ENCODE results near the gene LONP2. TPM values are rescaled to one million over a fixed set of nuclear protein-coding genes. Genes with fewer than 3 reads are reported as not detected.

LONP2 gene
- total RNA-seq, 1 experiment from 2014 or later: 82.2 TPM

- peak overlapping the region; percentile 93 for H3K4me3 ChIP-seq (ENCODE audit: low read length)
- H3K27me3 ChIP-seq (ENCODE audit: low read length): no peaks in the 10 kb centered on the region
- H3K79me2 ChIP-seq (ENCODE audit: low read length): peaks cover 69% of the 10 kb centered on the region
- no peak overlapping the region for H2AFZ ChIP-seq (ENCODE audit: low read length)
- H3K4me2 ChIP-seq (ENCODE audit: low read depth, low read length, poor library complexity, severe bottlenecking): peak overlapping the region; percentile 87
- peaks cover 6% of the 10 kb centered on the region; the same call in 1 of the 2 replicates for H4K20me1 ChIP-seq (ENCODE audit: insufficient read depth, low read depth, low read length)
- no peak for DNase-seq
- no peak overlapping the region for H3K27ac ChIP-seq (ENCODE audit: low read length)
- no peaks in the 10 kb centered on the region for H3K9me2 ChIP-seq (replicated peaks; ENCODE audit: insufficient read depth, low read length)
- H3K36me3 ChIP-seq (ENCODE audit: insufficient read depth, low read length): no peaks in the 10 kb centered on the region
- peak overlapping the region; percentile 92 for H3K9ac ChIP-seq (ENCODE audit: low read length)
- peaks cover 25% of the 10 kb centered on the region for H3K4me1 ChIP-seq (ENCODE audit: low read length)
- no peaks in the 10 kb centered on the region for H3K9me3 ChIP-seq (ENCODE audit: low read length)
These were observed 2.0 kb downstream of the LONP2 start for GRCh38 chr16:48246066-48246465.

- H3K9me2 ChIP-seq (replicated peaks; ENCODE audit: insufficient read depth, low read length): no peaks in the 10 kb centered on the region
- H3K4me1 ChIP-seq (ENCODE audit: low read length): peaks cover 25% of the 10 kb centered on the region
- no peaks in the 10 kb centered on the region for H3K9me3 ChIP-seq (ENCODE audit: low read length)
- H3K27ac ChIP-seq (ENCODE audit: low read length): no peak within 1 kb of the TSS
- no peak within 1 kb of the TSS for H2AFZ ChIP-seq (ENCODE audit: low read length)
- no peak for DNase-seq
- peak within 1 kb of the TSS; percentile 87 for H3K4me2 ChIP-seq (ENCODE audit: low read depth, low read length, poor library complexity, severe bottlenecking)
- H3K79me2 ChIP-seq (ENCODE audit: low read length): peaks cover 81% of the 10 kb centered on the region
- H3K9ac ChIP-seq (ENCODE audit: low read length): no peak within 1 kb of the TSS
- no peaks in the 10 kb centered on the region for H3K36me3 ChIP-seq (ENCODE audit: insufficient read depth, low read length)
- no peaks in the 10 kb centered on the region for H3K27me3 ChIP-seq (ENCODE audit: low read length)
- H3K4me3 ChIP-seq (ENCODE audit: low read length): no peak within 1 kb of the TSS; the same call in 1 of the 2 replicates
- H4K20me1 ChIP-seq (ENCODE audit: insufficient read depth, low read depth, low read length): peaks cover 6% of the 10 kb centered on the region; the same call in 1 of the 2 replicates
These were observed 3.2 kb downstream of the LONP2 start, which contains the start of gene ABCC11 for GRCh38 chr16:48247311-48247710. Gene ABCC11 (minus strand): TSS chr16:48247539. CDS start chr16:48231921, 15,618 bp downstream.

- Histone ChIP-seq H3K9ac (ENCODE audit: low read length) (no peak overlapping the region), H3K4me1 (ENCODE audit: low read length) (peaks cover 14% of the 10 kb centered on the region), H3K79me2 (ENCODE audit: low read length) (peaks cover 98% of the 10 kb centered on the region)
These were observed 6.6 kb downstream of the LONP2 start for GRCh38 chr16:48250520-48251278.

DNA sequence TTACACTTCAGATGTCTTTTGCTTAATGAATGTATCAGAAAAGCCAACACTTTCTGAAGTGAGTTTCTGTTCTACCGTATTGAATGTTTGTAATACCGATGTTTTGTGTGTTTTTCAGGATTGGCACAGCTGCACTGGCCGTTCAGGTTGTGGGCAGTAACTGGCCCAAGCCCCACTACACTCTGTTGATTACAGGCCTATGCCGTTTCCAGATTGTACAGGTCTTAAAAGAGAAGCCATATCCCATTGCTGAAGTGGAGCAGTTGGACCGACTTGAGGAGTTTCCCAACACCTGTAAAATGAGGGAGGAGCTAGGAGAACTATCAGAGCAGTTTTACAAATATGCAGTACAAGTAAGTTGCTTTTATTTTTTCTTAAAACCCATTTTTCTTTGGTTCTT is 7.9 kb downstream of the LONP2 start:
- H3K4me3 ChIP-seq (ENCODE audit: low read length): no peak overlapping the region
- no peaks in the 10 kb centered on the region for H3K27me3 ChIP-seq (ENCODE audit: low read length)
- H3K9me2 ChIP-seq (replicated peaks; ENCODE audit: insufficient read depth, low read length): no peaks in the 10 kb centered on the region
- H3K9ac ChIP-seq (ENCODE audit: low read length): no peak overlapping the region
- H3K4me1 ChIP-seq (ENCODE audit: low read length): peaks cover under 1% of the 10 kb centered on the region; the same call in 1 of the 2 replicates
- no peak overlapping the region for H3K27ac ChIP-seq (ENCODE audit: low read length)
- H3K79me2 ChIP-seq (ENCODE audit: low read length): peaks cover 97% of the 10 kb centered on the region
- H4K20me1 ChIP-seq (ENCODE audit: insufficient read depth, low read depth, low read length): no peaks in the 10 kb centered on the region
- no peak for DNase-seq
- no peak overlapping the region for H3K4me2 ChIP-seq (ENCODE audit: low read depth, low read length, poor library complexity, severe bottlenecking)
- H3K36me3 ChIP-seq (ENCODE audit: insufficient read depth, low read length): peaks cover 26% of the 10 kb centered on the region
- H3K9me3 ChIP-seq (ENCODE audit: low read length): no peaks in the 10 kb centered on the region
- H2AFZ ChIP-seq (ENCODE audit: low read length): no peak overlapping the region

More at GRCh38 chr16:48250520-48251278, 6.6 kb downstream of the LONP2 start:
- no peak overlapping the region for H3K27ac ChIP-seq (ENCODE audit: low read length)
- peaks cover 16% of the 10 kb centered on the region; the same call in 1 of the 2 replicates for H3K36me3 ChIP-seq (ENCODE audit: insufficient read depth, low read length)
- no peaks in the 10 kb centered on the region for H3K27me3 ChIP-seq (ENCODE audit: low read length)
- H4K20me1 ChIP-seq (ENCODE audit: insufficient read depth, low read depth, low read length): no peaks in the 10 kb centered on the region
- H3K9me3 ChIP-seq (ENCODE audit: low read length): no peaks in the 10 kb centered on the region
- no peak for DNase-seq
- no peak overlapping the region for H2AFZ ChIP-seq (ENCODE audit: low read length)
- H3K9me2 ChIP-seq (replicated peaks; ENCODE audit: insufficient read depth, low read length): no peaks in the 10 kb centered on the region
- no peak overlapping the region for H3K4me3 ChIP-seq (ENCODE audit: low read length)
- no peak overlapping the region for H3K4me2 ChIP-seq (ENCODE audit: low read depth, low read length, poor library complexity, severe bottlenecking)

- Histone ChIP-seq H2AFZ (ENCODE audit: low read length) (no peak overlapping the region), H3K4me3 (ENCODE audit: low read length) (no peak overlapping the region), H3K9me3 (ENCODE audit: low read length) (no peaks in the 10 kb centered on the region), H3K4me2 (ENCODE audit: low read depth, low read length, poor library complexity, severe bottlenecking) (no peak overlapping the region), H3K9ac (ENCODE audit: low read length) (no peak overlapping the region), H3K27me3 (ENCODE audit: low read length) (no peaks in the 10 kb centered on the region), H3K36me3 (ENCODE audit: insufficient read depth, low read length) (peaks cover 59% of the 10 kb centered on the region), H3K27ac (ENCODE audit: low read length) (no peak overlapping the region), H4K20me1 (ENCODE audit: insufficient read depth, low read depth, low read length) (no peaks in the 10 kb centered on the region), H3K4me1 (ENCODE audit: low read length) (no peaks in the 10 kb centered on the region), H3K79me2 (ENCODE audit: low read length) (peaks cover 65% of the 10 kb centered on the region), H3K9me2 (replicated peaks; ENCODE audit: insufficient read depth, low read length) (no peaks in the 10 kb centered on the region)
- DNase-seq: no peak
These were observed 12.6 kb downstream of the LONP2 start for GRCh38 chr16:48256579-48257177.

DNA sequence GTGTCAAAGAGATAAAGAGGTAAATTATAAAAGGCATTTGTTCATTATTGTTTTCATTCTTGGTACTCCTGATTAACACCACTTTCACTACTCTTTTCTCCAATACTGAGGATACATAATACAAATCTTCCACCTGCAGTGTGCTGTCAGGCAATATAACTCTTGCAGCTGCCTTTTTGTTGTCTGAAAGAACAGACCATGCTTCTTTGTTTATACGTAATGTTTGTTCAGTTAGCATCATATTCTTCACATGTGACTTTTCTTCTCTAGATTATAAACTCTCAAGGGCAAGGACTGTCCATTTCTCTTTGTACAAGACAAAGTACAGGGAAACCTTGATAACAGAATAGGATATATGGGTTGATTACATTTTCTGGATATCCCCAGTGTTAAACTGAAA is 17.5 kb downstream of the LONP2 start:
- H3K27me3 ChIP-seq (ENCODE audit: low read length): no peaks in the 10 kb centered on the region

GRCh38 chr16:48262631-48263030 is 18.5 kb downstream of the LONP2 start:
- Histone ChIP-seq H3K36me3 (ENCODE audit: insufficient read depth, low read length) (peaks cover 69% of the 10 kb centered on the region), H3K4me3 (ENCODE audit: low read length) (no peak overlapping the region), H3K9me2 (replicated peaks; ENCODE audit: insufficient read depth, low read length) (no peaks in the 10 kb centered on the region), H2AFZ (ENCODE audit: low read length) (no peak overlapping the region), H4K20me1 (ENCODE audit: insufficient read depth, low read depth, low read length) (no peaks in the 10 kb centered on the region), H3K4me1 (ENCODE audit: low read length) (no peaks in the 10 kb centered on the region), H3K79me2 (ENCODE audit: low read length) (peaks cover 22% of the 10 kb centered on the region), H3K9ac (ENCODE audit: low read length) (no peak overlapping the region), H3K9me3 (ENCODE audit: low read length) (peaks cover 8% of the 10 kb centered on the region), H3K4me2 (ENCODE audit: low read depth, low read length, poor library complexity, severe bottlenecking) (no peak overlapping the region), H3K27me3 (ENCODE audit: low read length) (no peaks in the 10 kb centered on the region), H3K27ac (ENCODE audit: low read length) (no peak overlapping the region)
- no peak for DNase-seq

More for the DNA sequence above, 17.5 kb downstream of the LONP2 start:
- H3K4me3 ChIP-seq (ENCODE audit: low read length): no peak overlapping the region
- no peak overlapping the region for H3K9ac ChIP-seq (ENCODE audit: low read length)
- H3K9me2 ChIP-seq (replicated peaks; ENCODE audit: insufficient read depth, low read length): no peaks in the 10 kb centered on the region
- H3K27ac ChIP-seq (ENCODE audit: low read length): no peak overlapping the region
- H3K79me2 ChIP-seq (ENCODE audit: low read length): peaks cover 24% of the 10 kb centered on the region
- DNase-seq: no peak
- no peaks in the 10 kb centered on the region for H4K20me1 ChIP-seq (ENCODE audit: insufficient read depth, low read depth, low read length)
- H2AFZ ChIP-seq (ENCODE audit: low read length): no peak overlapping the region
- H3K4me1 ChIP-seq (ENCODE audit: low read length): no peaks in the 10 kb centered on the region
- peaks cover 70% of the 10 kb centered on the region for H3K36me3 ChIP-seq (ENCODE audit: insufficient read depth, low read length)
- no peak overlapping the region for H3K4me2 ChIP-seq (ENCODE audit: low read depth, low read length, poor library complexity, severe bottlenecking)
- peaks cover 8% of the 10 kb centered on the region for H3K9me3 ChIP-seq (ENCODE audit: low read length)

- Histone ChIP-seq H3K27me3 (ENCODE audit: low read length) (no peaks in the 10 kb centered on the region), H4K20me1 (ENCODE audit: insufficient read depth, low read depth, low read length) (no peaks in the 10 kb centered on the region), H3K27ac (ENCODE audit: low read length) (no peak overlapping the region), H3K4me3 (ENCODE audit: low read length) (no peak overlapping the region), H3K9ac (ENCODE audit: low read length) (no peak overlapping the region), H3K4me2 (ENCODE audit: low read depth, low read length, poor library complexity, severe bottlenecking) (no peak overlapping the region), H3K4me1 (ENCODE audit: low read length) (no peaks in the 10 kb centered on the region), H2AFZ (ENCODE audit: low read length) (no peak overlapping the region), H3K9me3 (ENCODE audit: low read length) (no peaks in the 10 kb centered on the region), H3K36me3 (ENCODE audit: insufficient read depth, low read length) (peaks cover 32% of the 10 kb centered on the region), H3K9me2 (replicated peaks; ENCODE audit: insufficient read depth, low read length) (no peaks in the 10 kb centered on the region), H3K79me2 (ENCODE audit: low read length) (peaks cover 36% of the 10 kb centered on the region)
- no peak for DNase-seq
These were observed 24.9 kb downstream of the LONP2 start for GRCh38 chr16:48269011-48269410.

Measured in Karpas-422 (cell line).